HL-60/S4 treated with retinoic acid at 250 ng/mL for 4 days and 3 days (cell line): Measurements from ENCODE around the gene PHKA2.
"Not testable (repeated sequence)": the region's sequence is repeated elsewhere in the genome, so short reads cannot be mapped to it uniquely, and the experiment has no call there.

Experiments used
- in situ Hi-C: fragments of 300-500 bp; cut with MboI; formaldehyde crosslinking; loops from 2 replicates; pipeline ENCODE4 v1.7.0; 2022; ENCODE audit warnings: low sequenced_read_pairs

PHKA2 gene

GRCh38 chrX:18980262-18980661 is 3.7 kb downstream of the PHKA2 start:
- in situ Hi-C loops, result not testable (repeated sequence)

DNA sequence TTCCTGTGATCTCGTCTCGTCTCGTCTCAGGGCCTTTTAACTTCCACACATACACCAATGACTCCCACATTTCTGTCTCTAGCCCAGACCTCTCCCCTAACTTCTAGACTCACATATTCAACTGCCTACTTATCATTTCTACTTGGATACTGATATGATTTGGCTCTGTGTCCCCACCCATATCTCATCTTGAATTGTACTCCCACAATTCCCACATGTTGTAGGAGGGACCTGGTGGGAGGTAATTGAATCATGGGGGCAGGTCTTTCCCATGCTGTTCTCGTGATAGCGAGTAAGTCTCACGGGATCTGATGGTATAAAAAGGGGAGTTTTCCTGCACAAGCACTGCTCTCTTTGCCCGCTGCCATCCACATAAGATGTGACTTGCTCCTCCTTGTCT is 8.9 kb downstream of the PHKA2 start:
- in situ Hi-C loops, result no loop called here

DNA sequence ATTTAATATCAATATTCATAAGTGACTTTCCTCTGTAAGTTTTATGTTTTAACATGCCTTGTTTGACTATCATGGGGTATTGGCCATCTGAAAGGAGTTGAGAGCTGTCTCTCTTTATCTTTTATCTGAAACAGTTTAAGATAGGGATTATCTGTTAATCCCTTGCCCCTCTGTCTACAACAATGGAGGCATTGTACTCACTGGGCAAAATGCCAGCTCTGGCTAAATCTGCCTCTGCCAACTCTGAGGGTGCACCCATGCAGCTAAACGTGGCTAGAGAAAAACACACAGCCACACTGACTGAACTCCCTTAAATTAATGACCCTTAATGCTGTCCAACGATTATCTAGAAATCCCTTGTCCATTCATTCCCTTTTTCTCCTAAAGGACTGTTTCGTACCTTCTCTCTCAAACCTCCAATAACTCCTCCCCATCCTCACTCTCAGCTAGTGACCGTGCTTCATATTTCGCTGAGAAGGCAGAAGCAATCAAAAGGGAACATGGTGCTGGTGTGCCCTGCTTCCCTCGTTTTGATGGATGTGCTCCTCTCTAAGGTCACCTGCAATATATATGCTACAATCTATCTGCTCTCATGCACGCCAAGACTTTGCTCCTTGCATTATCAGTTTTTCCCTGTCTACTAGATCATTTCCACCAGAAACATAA is 10.3 kb downstream of the PHKA2 start:
- in situ Hi-C loops, result no loop called here

DNA sequence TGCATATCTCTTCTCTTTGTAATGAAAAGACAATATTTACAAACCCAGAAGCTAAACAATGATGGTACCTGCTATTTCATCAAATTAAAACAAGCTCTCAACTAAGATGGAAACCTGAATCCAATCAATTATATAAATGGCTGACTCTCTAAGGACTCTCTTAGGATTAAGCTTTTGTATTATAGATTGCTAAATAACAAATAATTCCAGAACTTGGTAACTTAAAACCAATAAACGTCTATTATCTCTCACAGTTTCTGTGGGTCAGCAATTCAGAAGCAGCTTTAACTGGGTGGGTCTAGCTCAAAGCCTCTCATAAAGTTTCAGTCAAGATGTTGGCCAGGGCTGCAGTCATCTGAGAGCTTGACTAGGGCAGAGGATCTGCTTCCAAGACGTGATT is 12.4 kb downstream of the PHKA2 start:
- in situ Hi-C loops, result no loop called here

GRCh38 chrX:18970465-18970864 is 13.4 kb downstream of the PHKA2 start:
- in situ Hi-C loops, result no loop called here

DNA sequence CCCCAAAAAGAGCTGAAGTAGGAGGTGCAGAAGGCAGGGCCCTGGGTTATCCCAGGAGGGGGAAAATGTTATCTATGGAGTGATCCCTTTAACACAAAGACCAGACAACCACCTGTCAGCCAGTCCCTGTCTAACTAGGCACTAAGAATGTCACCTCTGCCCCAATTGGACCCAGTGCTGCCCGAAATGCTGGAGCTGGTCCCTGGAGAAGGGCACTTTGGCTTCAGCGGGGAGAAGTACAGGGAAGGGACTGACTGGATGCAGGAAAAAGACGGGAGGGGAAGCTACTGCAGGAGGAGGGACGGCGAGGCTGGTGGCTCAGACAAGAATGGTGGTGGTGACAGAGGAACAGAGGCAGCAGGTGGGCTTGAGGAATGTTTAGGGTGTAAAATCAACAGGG is 17.3 kb downstream of the PHKA2 start:
- in situ Hi-C loops, result no loop called here

DNA sequence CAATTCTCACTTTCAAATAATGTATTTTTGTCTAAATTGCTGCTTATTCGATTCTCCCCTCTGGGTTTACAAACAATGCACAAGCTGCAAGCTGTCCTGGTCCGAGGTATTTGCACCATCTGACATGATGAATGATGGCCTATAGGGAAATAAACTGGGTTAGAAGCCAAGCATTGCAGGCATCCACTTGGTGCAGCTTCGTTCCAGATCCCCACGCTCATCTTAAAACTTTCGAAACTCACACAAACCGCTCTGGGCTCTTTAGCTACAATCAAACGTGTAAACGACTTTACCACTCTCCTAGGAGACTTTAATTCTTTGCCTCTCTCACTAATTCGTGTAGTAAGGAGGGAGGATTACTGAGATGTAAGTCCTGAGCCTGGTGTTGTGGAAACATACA is 19.0 kb downstream of the PHKA2 start:
- in situ Hi-C loops, result no loop called here

DNA sequence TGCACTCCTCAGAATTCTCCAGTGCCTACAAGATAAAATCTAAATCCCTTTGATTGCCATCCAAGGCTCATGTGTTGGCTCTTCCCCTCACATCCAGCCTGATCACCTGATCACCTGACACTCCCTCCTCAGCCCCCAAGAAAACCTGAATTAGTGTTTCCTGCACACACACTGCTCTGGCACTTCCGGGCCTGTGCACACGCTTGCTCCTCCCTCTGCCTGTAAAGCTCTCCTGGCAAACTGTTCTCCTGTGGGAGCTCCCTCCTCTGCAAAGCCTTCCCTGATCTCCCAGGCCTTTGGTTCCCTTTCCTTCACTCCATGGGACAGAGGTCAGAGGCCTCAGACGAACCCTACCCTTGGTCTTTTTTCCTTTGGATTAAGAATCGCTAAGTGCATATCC is 19.9 kb downstream of the PHKA2 start:
- in situ Hi-C loops, result no loop called here

DNA sequence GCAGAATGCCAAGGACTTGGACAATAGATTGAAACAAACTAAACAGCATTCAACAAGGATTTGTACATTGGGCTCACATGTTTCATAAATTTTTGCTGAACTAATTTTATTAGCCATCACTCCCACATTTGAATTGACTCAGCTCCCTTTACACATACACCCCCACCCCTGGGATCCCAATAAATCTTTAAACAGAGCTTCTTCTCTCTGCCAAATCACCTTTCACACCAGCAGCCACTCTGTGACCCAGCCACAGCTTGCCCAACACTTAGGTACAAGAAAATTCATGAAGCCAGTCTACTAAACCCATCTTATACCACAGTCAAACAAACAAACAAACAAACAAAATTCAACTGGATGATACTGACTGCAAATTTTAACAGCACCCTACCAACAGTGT is 21.6 kb downstream of the PHKA2 start:
- in situ Hi-C loops, result no loop called here

DNA sequence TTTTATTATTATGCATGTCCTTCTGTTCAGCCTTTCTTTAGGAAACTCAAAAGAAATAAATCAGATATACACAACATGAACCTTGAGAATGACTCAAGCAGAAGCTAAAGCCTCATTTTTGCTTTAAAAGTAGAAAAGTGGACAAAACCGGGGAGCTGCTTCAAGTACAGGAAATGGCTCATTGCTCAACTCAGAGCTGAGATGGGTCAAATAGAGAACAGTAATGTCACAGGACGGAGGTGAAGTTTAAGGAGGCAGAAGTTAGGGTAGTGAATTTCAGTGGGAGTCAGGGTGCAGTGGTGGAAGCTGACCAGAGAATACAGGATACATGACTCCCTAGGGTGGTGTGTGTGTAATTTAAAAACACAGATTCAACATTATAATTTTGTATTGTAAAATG is 22.2 kb downstream of the PHKA2 start:
- in situ Hi-C loops, result no loop called here

- in situ Hi-C loops, result no loop called here
These were observed 27.4 kb downstream of the PHKA2 start for GRCh38 chrX:18956303-18957032.

DNA sequence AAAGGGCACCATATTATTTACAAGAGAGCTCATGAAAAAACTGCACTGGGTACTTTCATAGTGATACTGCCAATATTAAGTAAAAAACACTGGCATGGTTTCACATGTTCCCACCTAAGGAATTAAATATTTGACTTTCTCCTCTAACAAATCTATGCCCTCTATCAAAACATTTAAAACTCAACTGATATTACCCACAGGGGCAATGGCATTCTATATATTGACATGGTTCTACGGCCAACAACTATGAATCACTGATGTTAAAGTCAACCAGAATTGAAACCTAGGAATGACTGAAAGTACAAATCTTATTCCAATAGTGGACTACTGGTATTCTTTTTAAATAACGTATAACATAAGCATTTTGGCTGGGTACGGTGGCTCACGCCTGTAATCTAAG is 28.2 kb downstream of the PHKA2 start:
- in situ Hi-C loops, result no loop called here

DNA sequence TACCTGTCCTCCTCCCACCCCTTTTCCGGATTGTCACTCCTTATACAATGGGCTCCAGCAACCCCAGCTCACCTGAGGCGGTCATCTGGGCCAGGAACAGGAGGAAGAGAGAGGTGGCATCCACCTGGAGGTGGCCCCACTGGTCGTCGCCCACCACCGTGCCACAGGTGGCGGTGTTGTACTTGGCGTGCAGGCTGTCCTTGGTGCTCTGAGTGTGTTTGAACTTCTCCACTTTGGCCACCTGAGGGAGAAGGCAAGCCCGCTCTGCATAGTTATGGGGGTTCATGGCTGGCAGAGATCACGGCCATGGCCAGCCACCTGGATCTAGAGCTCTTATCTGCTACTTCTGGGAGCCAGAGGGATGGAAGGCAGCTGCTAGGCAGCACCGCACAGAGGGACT is 32.9 kb downstream of the PHKA2 start:
- in situ Hi-C loops, result no loop called here

- in situ Hi-C loops, result no loop called here
These were observed 34.0 kb downstream of the PHKA2 start for GRCh38 chrX:18949944-18950301.

- in situ Hi-C loops, result no loop called here
These were observed 34.5 kb downstream of the PHKA2 start for GRCh38 chrX:18949291-18949943.

DNA sequence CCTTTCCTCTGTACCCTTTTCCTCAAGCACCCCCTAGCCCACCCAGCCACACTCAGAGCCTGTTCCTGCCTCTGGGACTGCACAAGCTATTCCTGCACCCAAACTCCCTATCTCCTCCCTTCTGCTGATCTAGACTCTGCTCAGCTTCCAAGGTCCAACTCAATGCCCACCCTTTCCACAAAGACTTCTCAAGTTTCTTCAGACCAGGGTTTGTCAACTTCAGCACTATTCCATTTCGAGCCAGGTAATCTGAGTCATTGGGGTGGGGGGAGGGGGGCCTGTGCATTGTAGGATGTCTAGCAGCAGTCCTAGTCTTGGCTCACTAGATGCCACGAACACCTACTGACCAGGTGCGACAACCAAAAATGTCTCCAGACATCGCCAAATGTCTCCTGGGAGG is 37.3 kb downstream of the PHKA2 start:
- in situ Hi-C loops, result no loop called here

DNA sequence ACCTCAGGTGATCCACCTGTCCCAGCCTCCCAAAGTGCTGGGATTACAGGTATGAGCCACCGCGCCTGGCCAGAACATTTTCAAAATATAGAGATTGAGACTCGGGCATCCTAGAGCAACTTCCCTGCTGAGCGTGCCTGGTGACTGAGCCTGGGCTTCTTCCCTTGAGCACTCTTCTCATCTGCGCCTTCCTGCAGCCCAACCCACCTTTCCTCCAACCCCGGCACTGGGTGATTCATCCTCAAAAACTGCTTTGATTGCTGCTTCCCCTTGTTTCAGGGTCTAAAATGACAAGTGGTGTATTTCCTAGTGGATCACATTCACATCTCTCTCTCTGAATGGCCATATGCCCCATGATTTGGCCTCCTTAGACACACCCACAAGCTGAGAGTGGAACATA is 37.8 kb downstream of the PHKA2 start:
- in situ Hi-C loops, result no loop called here

GRCh38 chrX:18945483-18945882 is 38.4 kb downstream of the PHKA2 start:
- in situ Hi-C loops, result no loop called here

DNA sequence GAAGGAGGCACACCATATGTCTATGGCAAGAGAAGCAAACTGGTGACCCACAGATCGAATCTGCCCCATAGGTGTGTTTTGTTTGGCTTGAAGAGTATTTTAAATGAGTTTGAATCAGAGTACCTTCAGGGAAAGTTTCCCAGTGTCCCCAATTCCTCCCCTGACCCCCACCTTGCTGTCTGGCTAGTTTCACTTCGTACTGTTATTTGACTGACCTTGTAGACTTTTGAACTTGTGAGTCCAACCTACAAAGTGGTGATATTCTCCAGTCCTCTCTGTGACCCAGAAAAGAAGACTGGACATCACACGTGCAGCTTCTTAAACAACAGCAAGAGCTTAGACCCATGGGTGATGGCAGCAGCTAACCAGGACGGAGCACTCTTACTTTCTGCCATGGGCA is 39.4 kb downstream of the PHKA2 start:
- in situ Hi-C loops, result no loop called here

- in situ Hi-C loops, result no loop called here
These were observed 42.0 kb downstream of the PHKA2 start for GRCh38 chrX:18941896-18942295.

DNA sequence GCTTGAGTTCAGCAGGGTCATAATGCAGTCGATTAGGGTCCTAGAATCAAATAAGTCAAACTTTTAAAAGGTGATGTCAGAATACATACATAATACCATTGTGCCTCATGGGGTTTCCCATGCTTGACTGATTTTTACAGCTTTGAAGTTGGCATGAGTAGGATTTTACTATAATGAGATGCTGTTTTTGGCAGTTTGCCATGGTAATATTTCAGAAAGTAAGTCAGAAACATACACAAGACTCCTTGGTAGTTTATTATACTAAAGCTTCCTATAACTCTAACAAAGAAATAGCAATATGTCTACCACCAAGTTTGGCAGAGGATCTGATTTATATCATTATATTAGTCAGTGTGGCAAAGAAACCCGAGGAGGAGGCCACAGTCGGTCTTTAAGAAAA is 45.2 kb downstream of the PHKA2 start:
- in situ Hi-C loops, result no loop called here

DNA sequence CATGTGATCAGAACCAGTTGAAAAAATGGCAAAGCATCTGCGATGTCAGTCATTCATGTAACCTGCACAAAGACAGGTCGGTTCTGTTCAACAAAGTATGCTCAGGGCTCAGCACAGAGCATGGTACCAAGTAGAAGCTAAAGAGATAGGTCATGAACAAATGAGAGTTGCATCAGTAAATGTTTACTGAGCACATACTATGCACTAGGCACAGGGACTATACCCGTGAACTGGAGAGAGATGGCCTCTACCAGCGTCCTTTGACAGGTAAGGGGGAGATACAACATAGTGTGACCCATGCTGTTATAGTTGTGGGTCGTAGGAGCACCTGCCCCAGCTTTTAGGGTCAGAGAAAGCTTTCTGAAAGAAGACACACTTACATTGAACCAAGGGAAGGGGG is 46.7 kb downstream of the PHKA2 start:
- in situ Hi-C loops, result no loop called here
